IMR-90 (cell line): ENCODE results near the gene HOXB1. TPM values are rescaled to one million over a fixed set of nuclear protein-coding genes. Genes with fewer than 3 reads are reported as not detected.

ENCODE experiments used
- ATAC-seq: fragments of 200-7000 bp; cut with Tn5 transposase; 2 replicates; pipeline ENCODE4 v1.9.1; 2020; ENCODE audit warnings: low read depth, mild to moderate bottlenecking, moderate library complexity
- BruUV-seq: library from RNA; stranded (reverse); fragments of 400-500 nt; replicated peaks from 2 replicates; lab custom pipeline; 2021; lab: Mats Ljungman, UMichigan
- CTCF ChIA-PET: fragments of 300-600 bp; formaldehyde crosslinking; extraction: SDS; loops from one replicate; lab custom pipeline; 2021; ENCODE audit warnings: antibody characterized with exemption; lab: Yijun Ruan, JAX
- POLR2A ChIA-PET: fragments of 300-600 bp; sonication (Branson Sonifier 250); formaldehyde crosslinking; loops from one replicate; lab custom pipeline; 2022; ENCODE audit warnings: antibody characterized with exemption; ENCODE audit not compliant: unreplicated experiment; lab: Charles Lee
- DNase-seq: peaks from one replicate; pipeline ENCODE4 v3.0.0; 2013
- H2AFZ ChIP-seq: replicated peaks from 2 replicates; pipeline ENCODE3; 2013; ENCODE audit warnings: low read length, mild to moderate bottlenecking; ENCODE audit not compliant: poor library complexity
- H2AK5ac ChIP-seq: 2 replicates; pipeline ENCODE4 v1.6.1; 2013; ENCODE audit warnings: low read depth, low read length, inconsistent platforms
- H2AK9ac ChIP-seq: replicated peaks from 2 replicates; pipeline ENCODE3; 2013; ENCODE audit warnings: mild to moderate bottlenecking, low read depth, low read length, moderate library complexity; ENCODE audit not compliant: poor library complexity
- H2BK120ac ChIP-seq: 2 replicates; pipeline ENCODE4 v1.6.1; 2013; ENCODE audit warnings: low read depth, low read length, inconsistent platforms
- H2BK15ac ChIP-seq: 3 replicates; pipeline ENCODE4 v1.6.1; 2013; ENCODE audit warnings: low read depth, low read length, inconsistent platforms
- H2BK20ac ChIP-seq: 2 replicates; pipeline ENCODE4 v1.6.1; 2013; ENCODE audit warnings: low read depth, mild to moderate bottlenecking, inconsistent platforms, low read length, moderate library complexity
- H2BK5ac ChIP-seq: 2 replicates; pipeline ENCODE4 v1.6.1; 2013; ENCODE audit warnings: mild to moderate bottlenecking, low read depth, low read length, inconsistent platforms; ENCODE audit not compliant: poor library complexity, severe bottlenecking
- H3K14ac ChIP-seq: replicated peaks from 2 replicates; pipeline ENCODE4 v1.6.1; 2013; ENCODE audit warnings: low read depth, low read length, inconsistent platforms
- H3K18ac ChIP-seq: 2 replicates; pipeline ENCODE4 v1.6.1; 2013; ENCODE audit warnings: low read depth, low read length, control low read depth
- H3K23ac ChIP-seq: 2 replicates; pipeline ENCODE4 v1.6.1; 2013; ENCODE audit warnings: low read depth, low read length, inconsistent platforms
- H3K27ac ChIP-seq: 2 replicates; pipeline ENCODE4 v1.5.1; 2013; ENCODE audit warnings: mild to moderate bottlenecking, control low read depth, low read length; ENCODE audit not compliant: insufficient read depth
- H3K27me3 ChIP-seq: 2 replicates; pipeline ENCODE4 v1.6.1; 2013; ENCODE audit warnings: low read length; ENCODE audit not compliant: control insufficient read depth, insufficient read depth
- H3K36me3 ChIP-seq: 2 replicates; pipeline ENCODE4 v1.6.1; 2013; ENCODE audit warnings: low read length, mixed read lengths; ENCODE audit not compliant: control insufficient read depth, insufficient read depth
- H3K4ac ChIP-seq: 2 replicates; pipeline ENCODE4 v1.6.1; 2013; ENCODE audit warnings: low read depth, low read length, inconsistent platforms
- H3K4me1 ChIP-seq: 2 replicates; pipeline ENCODE4 v1.6.1; 2013; ENCODE audit warnings: low read length, mixed read lengths; ENCODE audit not compliant: control insufficient read depth, insufficient read depth
- H3K4me2 ChIP-seq: 2 replicates; pipeline ENCODE4 v1.6.1; 2013; ENCODE audit warnings: low read depth, mild to moderate bottlenecking, control low read depth, low read length, moderate library complexity
- H3K4me3 ChIP-seq: 2 replicates; pipeline ENCODE4 v1.5.1; 2013; ENCODE audit warnings: low read depth, mild to moderate bottlenecking, control low read depth, low read length, moderate library complexity; ENCODE audit not compliant: insufficient read depth
- H3K56ac ChIP-seq: 2 replicates; pipeline ENCODE4 v1.6.1; 2013; ENCODE audit warnings: low read length, inconsistent platforms; ENCODE audit not compliant: insufficient read depth; ENCODE audit errors: extremely low read depth
- H3K79me1 ChIP-seq, 2 experiments: 2 replicates each; pipeline ENCODE4 v1.6.1; 2013; ENCODE audit warnings: low read length in 2 of 2, inconsistent platforms in 1 of 2, low read depth in 1 of 2
- H3K9ac ChIP-seq: 2 replicates; pipeline ENCODE4 v1.6.1; 2013; ENCODE audit warnings: low read depth, low read length, control low read depth
- H3K9me1 ChIP-seq: 2 replicates; pipeline ENCODE4 v1.6.1; 2013; ENCODE audit warnings: low read length, inconsistent platforms; ENCODE audit not compliant: insufficient read depth
- H3K9me3 ChIP-seq: 2 replicates; pipeline ENCODE4 v1.6.1; 2013; ENCODE audit warnings: low read length; ENCODE audit not compliant: control insufficient read depth, insufficient read depth
- H4K20me1 ChIP-seq: 2 replicates; pipeline ENCODE4 v1.6.1; 2013; ENCODE audit warnings: low read length, inconsistent platforms; ENCODE audit not compliant: insufficient read depth
- H4K5ac ChIP-seq: 2 replicates; pipeline ENCODE4 v1.6.1; 2013; ENCODE audit warnings: mild to moderate bottlenecking, low read depth, low read length, control low read depth
- H4K8ac ChIP-seq, 2 experiments: 2 replicates each; pipeline ENCODE4 v1.6.1; 2013; ENCODE audit warnings: low read depth in 2 of 2, low read length in 2 of 2, control low read depth in 1 of 2, inconsistent platforms in 1 of 2
- H4K91ac ChIP-seq: 2 replicates; pipeline ENCODE4 v1.6.1; 2013; ENCODE audit warnings: low read depth, low read length, inconsistent platforms; ENCODE audit not compliant: insufficient read depth
- MAZ ChIP-seq: IDR thresholded peaks from 2 replicates; pipeline ENCODE4 v1.6.1; 2012; ENCODE audit warnings: low read depth, mild to moderate bottlenecking, low read length, improper control_type of control experiment, moderate library complexity, borderline replicate concordance
- NFE2L2 ChIP-seq: fragments of 150-350 bp; IDR thresholded peaks from 2 replicates; pipeline ENCODE4 v1.6.1; 2016; ENCODE audit warnings: low read depth, mild to moderate bottlenecking, low read length
- POLR2A ChIP-seq: IDR thresholded peaks from 2 replicates; pipeline ENCODE4 v1.6.1; 2012; ENCODE audit warnings: mild to moderate bottlenecking, low read depth, low read length
- RCOR1 ChIP-seq: IDR thresholded peaks from 2 replicates; pipeline ENCODE4 v1.6.1; 2012; ENCODE audit warnings: mild to moderate bottlenecking, low read length, improper control_type of control experiment; ENCODE audit not compliant: insufficient replicate concordance
- RFX5 ChIP-seq: IDR thresholded peaks from 2 replicates; pipeline ENCODE4 v1.8.0; 2012; ENCODE audit warnings: low read depth, mild to moderate bottlenecking, low read length, moderate library complexity
- SMC3 ChIP-seq: fragments of 150-350 bp; IDR thresholded peaks from 2 replicates; pipeline ENCODE4 v1.6.1; 2016; ENCODE audit warnings: low read depth, mild to moderate bottlenecking, antibody characterized with exemption, low read length, moderate library complexity
- WGBS, 2 experiments: methylation state at CpG; one replicate each; pipeline versions ENCODE4 v1.1.5 to v1.1.7; 2013; ENCODE audit warnings: missing lambda C conversion rate in 2 of 2; ENCODE audit not compliant: insufficient read length in 1 of 2; ENCODE audit errors: extremely low coverage in 2 of 2; 5-methylcytosine and 5-hydroxymethylcytosine counted together
- dilution Hi-C: fragments of 300-500 bp; cut with HindIII; formaldehyde crosslinking; loops from one replicate; pipeline ENCODE4 v1.14.3; 2018; ENCODE audit warnings: low sequenced_read_pairs; ENCODE audit not compliant: unreplicated experiment
- in situ Hi-C: fragments of 300-500 bp; cut with MboI; formaldehyde crosslinking; loops from 3 replicates; pipeline ENCODE4 v1.14.3; 2019; ENCODE audit warnings: low sequenced_read_pairs, inconsistent platforms, mixed read lengths
- intact Hi-C: fragments of 100-400 bp; cut with micrococcal nuclease; formaldehyde crosslinking; loops from 2 replicates; pipeline ENCODE4 v1.10.0; 2022
- polyA plus RNA-seq, 3 experiments: library from polyadenylated mRNA; depleted of rRNA; stranded (reverse); fragments of >200 nt; gene quantifications; 2 replicates each; pipeline ENCODE4 v1.2.3, GENCODE V29; 2012; ENCODE audit warnings: low replicate concordance in 1 of 3
- total RNA-seq: library from RNA; depleted of rRNA; stranded (reverse); fragments of >200 nt; gene quantifications from 2 replicates; pipeline ENCODE4 v1.2.3, GENCODE V29; 2012
- TF ChIP-seq, protein P1 (sequence below): fragments of 150-350 bp; IDR thresholded peaks from 2 replicates; pipeline ENCODE4 v1.6.1; 2017; ENCODE audit warnings: mild to moderate bottlenecking, antibody characterized with exemption, low read length, low read depth

The HOXB1 gene
- total and polyA plus RNA-seq, 2 of the 4 experiments (the other 2 are of a cell fraction) = not detected

GRCh38 chr17:48513097-48513496 lies 17.7 kb downstream of the HOXB1 start:
- DNase-seq (no peak), ATAC-seq (no peak)
- Histone ChIP-seq H3K23ac (no peak overlapping the region), H3K18ac (no peak overlapping the region), H4K5ac (no peak overlapping the region), H3K4me3 (no peak overlapping the region), H3K14ac (no peak overlapping the region), H2AK9ac (no peak overlapping the region), H3K9ac (no peak overlapping the region), H2BK120ac (no peak overlapping the region), H3K27ac (no peak overlapping the region), H3K56ac (no peak overlapping the region), H3K27me3 (peaks cover 37% of the 10 kb centered on the region), H2AK5ac (no peak overlapping the region), H3K4me2 (no peak overlapping the region), H4K20me1 (no peaks in the 10 kb centered on the region), H3K36me3 (no peaks in the 10 kb centered on the region), H3K4me1 (0 out of 2 replicates have a peak, but pooled peaks cover 2% of the 10 kb centered on the region), H2AFZ (no peak overlapping the region), H3K9me1 (no peaks in the 10 kb centered on the region; the same call in 1 of the 2 replicates), H3K79me1 (no peaks in the 10 kb centered on the region), H3K9me3 (no peaks in the 10 kb centered on the region), H3K4ac (no peak overlapping the region), H2BK15ac (no peak overlapping the region), H2BK20ac (no peak overlapping the region), H4K91ac (no peak overlapping the region), H4K8ac (no peak overlapping the region), H2BK5ac (no peak overlapping the region)
- CTCF ChIA-PET = no interaction called here
- BruUV-seq = no TSS peak
- in situ Hi-C loops (no loop called here), dilution Hi-C loops (no loop called here), intact Hi-C loops (no loop called here)
- WGBS, 2 experiments = no CpG with 5 or more reads among the region's 7 CpGs
- TF ChIP-seq MAZ (no peak), POLR2A (no peak), NFE2L2 (no peak), RFX5 (no peak), RCOR1 (no peak), SMC3 (no peak)
- TF ChIP-seq, protein P1, sequence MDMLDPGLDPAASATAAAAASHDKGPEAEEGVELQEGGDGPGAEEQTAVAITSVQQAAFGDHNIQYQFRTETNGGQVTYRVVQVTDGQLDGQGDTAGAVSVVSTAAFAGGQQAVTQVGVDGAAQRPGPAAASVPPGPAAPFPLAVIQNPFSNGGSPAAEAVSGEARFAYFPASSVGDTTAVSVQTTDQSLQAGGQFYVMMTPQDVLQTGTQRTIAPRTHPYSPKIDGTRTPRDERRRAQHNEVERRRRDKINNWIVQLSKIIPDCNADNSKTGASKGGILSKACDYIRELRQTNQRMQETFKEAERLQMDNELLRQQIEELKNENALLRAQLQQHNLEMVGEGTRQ = no peak
- POLR2A ChIA-PET = no interaction called here
